ENCODE results near the gene FBXW4. TPM values are rescaled to one million over a fixed set of nuclear protein-coding genes. Genes with fewer than 3 reads are reported as not detected.

Gene FBXW4
- total RNA-seq, 1 donor: 41.9 TPM

- DNase-seq (ENCODE audit: low read depth): peak; percentile 13
- H3K4me3 ChIP-seq (ENCODE audit: low read depth, low read length): no peak overlapping the region
- no peak for TF ChIP-seq CTCF (IDR thresholded peaks at IDR 0.05; ENCODE audit: insufficient read depth, low read depth, low read length)
Observed at GRCh38 chr10:101611096-101611905, 83.7 kb downstream of the FBXW4 start.

GRCh38 chr10:101609481-101609880, 85.5 kb downstream of the FBXW4 start:
- no peak overlapping the region for H3K4me3 ChIP-seq (ENCODE audit: low read depth, low read length)
- no peak for TF ChIP-seq CTCF (IDR thresholded peaks at IDR 0.05; ENCODE audit: insufficient read depth, low read depth, low read length)
- peak; percentile 1 for DNase-seq (ENCODE audit: low read depth)

- no peak for TF ChIP-seq CTCF (IDR thresholded peaks at IDR 0.05; ENCODE audit: insufficient read depth, low read depth, low read length)
- no peak overlapping the region for H3K4me3 ChIP-seq (ENCODE audit: low read depth, low read length)
- no peak for DNase-seq (ENCODE audit: low read depth)
Observed at GRCh38 chr10:101607124-101607523, 87.8 kb downstream of the FBXW4 start.

GRCh38 chr10:101602761-101603398, 92.1 kb downstream of the FBXW4 start:
- DNase-seq (ENCODE audit: low read depth): peak; percentile 70
- no peak overlapping the region for H3K4me3 ChIP-seq (ENCODE audit: low read depth, low read length)
- TF ChIP-seq CTCF (IDR thresholded peaks at IDR 0.05; ENCODE audit: insufficient read depth, low read depth, low read length): peak; percentile 97

DNA sequence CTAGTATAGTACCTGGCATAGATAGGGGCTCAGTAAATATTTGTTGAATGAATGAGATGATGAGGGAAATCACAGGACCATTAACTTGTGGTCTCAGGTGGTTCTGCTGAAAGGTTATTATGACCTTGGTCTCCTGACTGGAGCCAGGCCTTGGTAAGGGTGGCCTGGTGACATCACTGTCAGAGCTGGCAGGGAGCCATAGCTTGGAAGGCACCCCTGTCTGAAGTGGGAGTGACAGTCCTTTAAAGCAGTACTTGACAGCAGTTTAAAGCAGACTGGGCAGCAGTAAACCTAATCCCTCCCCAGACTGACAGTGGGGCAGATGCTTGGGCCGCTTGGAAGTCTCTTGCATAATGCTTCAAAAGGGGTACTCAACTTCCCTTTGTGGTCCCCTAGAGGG, 93.4 kb downstream of the FBXW4 start:
- no peak for TF ChIP-seq CTCF (IDR thresholded peaks at IDR 0.05; ENCODE audit: insufficient read depth, low read depth, low read length)
- no peak overlapping the region for H3K4me3 ChIP-seq (ENCODE audit: low read depth, low read length)
- no peak for DNase-seq (ENCODE audit: low read depth)

DNA sequence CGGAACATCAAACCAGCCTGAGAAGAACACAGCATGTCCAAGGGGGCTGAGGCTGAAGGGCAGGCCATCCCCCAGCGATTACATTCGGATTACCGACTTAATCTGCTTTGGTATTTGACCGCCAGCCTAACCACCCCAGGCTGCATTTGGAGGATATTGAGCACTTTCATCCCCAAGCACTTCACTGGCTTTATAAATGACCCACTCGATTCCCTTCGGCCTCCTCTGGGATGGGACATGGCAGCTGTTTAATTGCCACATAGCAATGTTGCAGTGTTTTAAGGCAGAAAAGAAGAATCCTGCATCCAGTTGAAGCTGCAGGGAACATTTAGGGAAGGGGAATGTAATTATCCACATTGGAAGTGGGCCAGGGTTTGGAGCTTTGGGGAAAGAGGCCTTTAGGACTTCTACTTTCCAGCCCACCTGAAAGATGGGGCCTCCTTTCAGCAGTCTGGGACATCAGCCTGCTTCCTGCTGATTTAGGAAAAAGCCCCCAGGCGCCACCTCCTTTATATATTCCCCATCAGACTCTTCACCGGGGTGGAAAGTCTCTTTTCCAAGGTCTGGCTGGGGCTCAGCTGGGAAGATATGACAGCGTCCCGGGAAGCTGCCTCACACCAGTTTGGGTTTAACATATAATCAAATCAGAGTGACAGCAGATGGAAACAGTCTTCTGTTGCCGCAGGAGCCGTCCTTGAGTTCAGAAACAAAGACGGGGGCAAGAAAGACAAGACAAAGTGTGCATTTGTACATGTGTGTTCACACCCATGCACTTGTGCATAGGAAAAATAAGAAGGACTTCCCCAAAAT, 97.7 kb downstream of the FBXW4 start:
- no peak for TF ChIP-seq CTCF (IDR thresholded peaks at IDR 0.05; ENCODE audit: insufficient read depth, low read depth, low read length)
- no peak for DNase-seq (ENCODE audit: low read depth)
- no peak overlapping the region for H3K4me3 ChIP-seq (ENCODE audit: low read depth, low read length)
